Glomerular visceral epithelial cell (primary cell): ENCODE results near the gene DSE.
"Not testable (repeated sequence)": the region's sequence is repeated elsewhere in the genome, so short reads cannot be mapped to it uniquely, and the experiment has no call there.

Experiments used
- DNase-seq: peaks from one replicate; pipeline ENCODE4 v3.0.0-alpha.2; 2016; ENCODE audit errors: extremely low spot score

The DSE gene

GRCh38 chr6:116370760-116371119 lies at the start of gene DSE:
Gene DSE (plus strand): TSS chr6:116370947. CDS start chr6:116399251, 28,304 bp downstream.
- DNase-seq: peak; percentile 90

GRCh38 chr6:116321933-116322332 lies 48.8 kb upstream of the DSE start:
- not testable (repeated sequence) for DNase-seq

GRCh38 chr6:116323863-116324262 lies 46.9 kb upstream of the DSE start:
- DNase-seq: no peak

GRCh38 chr6:116325634-116326132 lies 45.1 kb upstream of the DSE start:
- DNase-seq: not testable (repeated sequence)

- DNase-seq: no peak
Measured at GRCh38 chr6:116326181-116326671, 44.5 kb upstream of the DSE start.

GRCh38 chr6:116326996-116327395 lies 43.8 kb upstream of the DSE start:
- DNase-seq: no peak

- no peak for DNase-seq
Measured at GRCh38 chr6:116327803-116328527, 42.8 kb upstream of the DSE start.

GRCh38 chr6:116328528-116328903 lies 42.2 kb upstream of the DSE start:
- no peak for DNase-seq

- no peak for DNase-seq
Measured at GRCh38 chr6:116329156-116329555, 41.6 kb upstream of the DSE start.

GRCh38 chr6:116330511-116330910 lies 40.2 kb upstream of the DSE start:
- DNase-seq: no peak

GRCh38 chr6:116332096-116332495 lies 38.7 kb upstream of the DSE start:
- no peak for DNase-seq

- DNase-seq: not testable (repeated sequence)
Measured at GRCh38 chr6:116334638-116335409, 35.9 kb upstream of the DSE start.

GRCh38 chr6:116335612-116336215 lies 35.0 kb upstream of the DSE start:
- DNase-seq: no peak

- DNase-seq: no peak
Measured at GRCh38 chr6:116338943-116339342, 31.8 kb upstream of the DSE start.

GRCh38 chr6:116340625-116341024 lies 30.1 kb upstream of the DSE start:
- DNase-seq: not testable (repeated sequence)

- DNase-seq: no peak
Measured at GRCh38 chr6:116349216-116349615, 21.5 kb upstream of the DSE start.

- DNase-seq: no peak
Measured at GRCh38 chr6:116351101-116351500, 19.6 kb upstream of the DSE start.

GRCh38 chr6:116352515-116353471 lies 18.0 kb upstream of the DSE start:
- DNase-seq: peak; percentile 18

GRCh38 chr6:116354236-116354635 lies 16.5 kb upstream of the DSE start:
- DNase-seq: no peak

- no peak for DNase-seq
Measured at GRCh38 chr6:116355796-116356195, 15.0 kb upstream of the DSE start.

GRCh38 chr6:116359131-116359530 lies 11.6 kb upstream of the DSE start:
- DNase-seq: no peak
